Nephron progenitor cell (in vitro differentiated cells): ENCODE results near the gene HTRA3.
A peak's percentile ranks its signal among the peaks of the same experiment; 100 is the strongest.

Experiments
- DNase-seq: peaks from one replicate; pipeline ENCODE4 v3.0.0; 2021
- H3K27ac Mint-ChIP-seq: 2 replicates; pipeline ENCODE4 v1.8.0; 2021; ENCODE audit warnings: mild to moderate bottlenecking, moderate library complexity, mixed read lengths
- H3K27me3 Mint-ChIP-seq: 2 replicates; pipeline ENCODE4 v1.8.0; 2021; ENCODE audit warnings: mild to moderate bottlenecking, low read depth, mixed read lengths; ENCODE audit not compliant: poor library complexity
- H3K36me3 Mint-ChIP-seq: 2 replicates; pipeline ENCODE4 v1.8.0; 2021; ENCODE audit warnings: low read depth, mixed read lengths
- H3K4me1 Mint-ChIP-seq: 2 replicates; pipeline ENCODE4 v1.8.0; 2021; ENCODE audit warnings: mixed read lengths
- H3K4me3 Mint-ChIP-seq: 2 replicates; pipeline ENCODE4 v1.8.0; 2021; ENCODE audit warnings: mild to moderate bottlenecking, moderate library complexity, mixed read lengths
- H3K9me3 Mint-ChIP-seq: 2 replicates; pipeline ENCODE4 v1.8.0; 2021; ENCODE audit warnings: mild to moderate bottlenecking, moderate library complexity, mixed read lengths
- TF ChIP-seq, protein P1 (sequence below): fragments of 200-600 bp; sonication (generic); IDR thresholded peaks from 2 replicates; pipeline ENCODE4 v1.5.0; 2021; ENCODE audit warnings: antibody characterized with exemption

The HTRA3 gene

DNA sequence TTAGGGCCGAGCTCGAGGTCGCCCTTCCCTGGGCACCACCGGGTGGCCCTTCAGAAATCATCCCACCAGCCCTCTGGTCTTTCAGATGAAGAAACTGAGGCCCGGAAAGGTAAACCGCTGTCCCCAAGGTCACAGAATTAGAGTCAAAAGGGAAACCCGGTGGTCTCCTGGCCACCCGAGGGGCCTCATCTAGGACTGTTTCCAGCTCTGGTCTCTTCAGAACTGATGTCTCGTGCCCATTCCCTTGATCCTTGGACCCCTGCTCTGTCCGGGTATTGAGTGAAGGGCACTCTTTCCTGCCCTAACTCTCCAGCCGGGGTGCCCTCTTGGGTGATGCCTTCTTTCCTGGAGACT is 841 bp downstream of the HTRA3 start:
- no peak for DNase-seq
- TF ChIP-seq, protein P1, sequence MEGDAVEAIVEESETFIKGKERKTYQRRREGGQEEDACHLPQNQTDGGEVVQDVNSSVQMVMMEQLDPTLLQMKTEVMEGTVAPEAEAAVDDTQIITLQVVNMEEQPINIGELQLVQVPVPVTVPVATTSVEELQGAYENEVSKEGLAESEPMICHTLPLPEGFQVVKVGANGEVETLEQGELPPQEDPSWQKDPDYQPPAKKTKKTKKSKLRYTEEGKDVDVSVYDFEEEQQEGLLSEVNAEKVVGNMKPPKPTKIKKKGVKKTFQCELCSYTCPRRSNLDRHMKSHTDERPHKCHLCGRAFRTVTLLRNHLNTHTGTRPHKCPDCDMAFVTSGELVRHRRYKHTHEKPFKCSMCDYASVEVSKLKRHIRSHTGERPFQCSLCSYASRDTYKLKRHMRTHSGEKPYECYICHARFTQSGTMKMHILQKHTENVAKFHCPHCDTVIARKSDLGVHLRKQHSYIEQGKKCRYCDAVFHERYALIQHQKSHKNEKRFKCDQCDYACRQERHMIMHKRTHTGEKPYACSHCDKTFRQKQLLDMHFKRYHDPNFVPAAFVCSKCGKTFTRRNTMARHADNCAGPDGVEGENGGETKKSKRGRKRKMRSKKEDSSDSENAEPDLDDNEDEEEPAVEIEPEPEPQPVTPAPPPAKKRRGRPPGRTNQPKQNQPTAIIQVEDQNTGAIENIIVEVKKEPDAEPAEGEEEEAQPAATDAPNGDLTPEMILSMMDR: no peak
- Mint-ChIP-seq H3K27ac (no peak overlapping the region), H3K4me1 (peaks cover 51% of the 10 kb centered on the region), H3K9me3 (no peaks in the 10 kb centered on the region), H3K4me3 (peak overlapping the region; percentile 34), H3K36me3 (no peaks in the 10 kb centered on the region), H3K27me3 (peaks cover 25% of the 10 kb centered on the region)

DNA sequence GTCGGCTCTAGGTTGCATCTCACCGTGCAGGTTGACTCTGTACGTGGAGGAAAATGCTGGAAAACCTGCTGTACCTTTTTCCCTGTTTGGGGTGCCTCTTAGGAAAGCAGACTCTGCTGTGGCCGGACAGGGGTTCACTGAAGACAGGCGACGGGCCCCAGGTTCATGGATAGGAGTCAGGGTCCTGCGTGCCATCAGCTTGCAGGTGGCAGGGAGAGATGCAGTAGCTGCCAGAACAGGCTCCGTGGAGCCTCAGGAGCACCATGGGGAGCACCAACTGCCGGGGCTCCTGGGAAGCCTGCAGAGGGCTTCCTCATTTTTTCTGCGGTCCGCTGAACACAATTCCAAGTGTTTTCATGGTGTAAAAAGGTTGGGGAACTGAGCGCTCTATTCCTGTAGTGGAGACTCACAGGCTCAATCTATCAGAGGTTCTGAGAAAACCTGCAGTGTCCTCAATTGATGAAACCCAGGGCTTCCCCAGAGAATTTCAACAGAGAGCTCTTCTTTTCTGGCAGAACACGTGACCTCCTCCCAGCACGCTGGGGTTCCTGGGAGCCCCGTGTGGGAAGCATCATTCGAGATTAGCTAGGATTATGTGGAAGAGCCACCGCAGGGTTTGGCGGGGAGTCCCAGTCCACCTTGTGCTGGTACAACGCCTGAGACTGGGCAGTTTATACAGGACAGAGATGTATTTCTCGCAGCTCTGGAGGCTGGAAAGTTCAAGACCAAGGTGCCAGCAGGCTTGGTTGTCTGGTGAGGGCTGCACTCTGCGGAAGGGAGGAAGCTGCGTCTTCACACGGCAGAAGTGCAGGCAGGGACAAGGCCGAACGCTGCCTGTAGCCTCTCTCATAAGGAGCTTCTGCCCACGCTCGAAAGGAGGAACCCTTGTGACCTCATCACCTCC is 1.6 kb downstream of the HTRA3 start:
- Mint-ChIP-seq H3K36me3 (no peaks in the 10 kb centered on the region), H3K9me3 (no peaks in the 10 kb centered on the region), H3K27ac (no peak overlapping the region), H3K4me3 (no peak overlapping the region), H3K27me3 (peaks cover 25% of the 10 kb centered on the region), H3K4me1 (peaks cover 53% of the 10 kb centered on the region)
- TF ChIP-seq, protein P1: no peak
- DNase-seq: no peak

DNA sequence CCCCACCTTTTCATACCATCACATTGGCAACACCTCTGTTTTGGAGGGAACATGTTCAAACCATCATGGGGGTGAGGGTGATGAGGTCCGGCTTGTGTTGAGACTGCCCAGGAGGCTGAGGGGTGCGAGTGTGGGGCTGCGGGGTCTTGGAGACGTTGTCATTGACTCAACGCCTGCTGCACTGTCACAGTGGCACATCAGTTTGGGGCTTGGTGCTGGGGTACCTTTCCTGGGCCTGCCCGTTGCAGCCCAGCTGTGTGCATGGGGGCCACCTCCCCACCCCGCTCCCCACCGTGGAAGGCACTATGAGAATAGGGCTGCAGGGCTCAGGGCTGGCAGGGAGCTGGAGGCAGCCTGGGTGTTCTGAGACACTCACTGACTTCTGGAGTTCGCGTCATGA is 2.3 kb downstream of the HTRA3 start:
- no peak for DNase-seq
- no peaks in the 10 kb centered on the region for H3K9me3 Mint-ChIP-seq
- H3K27me3 Mint-ChIP-seq: peaks cover 25% of the 10 kb centered on the region
- H3K4me3 Mint-ChIP-seq: no peak overlapping the region
- H3K27ac Mint-ChIP-seq: no peak overlapping the region
- peaks cover 52% of the 10 kb centered on the region for H3K4me1 Mint-ChIP-seq
- H3K36me3 Mint-ChIP-seq: no peaks in the 10 kb centered on the region
- TF ChIP-seq, protein P1: no peak

DNA sequence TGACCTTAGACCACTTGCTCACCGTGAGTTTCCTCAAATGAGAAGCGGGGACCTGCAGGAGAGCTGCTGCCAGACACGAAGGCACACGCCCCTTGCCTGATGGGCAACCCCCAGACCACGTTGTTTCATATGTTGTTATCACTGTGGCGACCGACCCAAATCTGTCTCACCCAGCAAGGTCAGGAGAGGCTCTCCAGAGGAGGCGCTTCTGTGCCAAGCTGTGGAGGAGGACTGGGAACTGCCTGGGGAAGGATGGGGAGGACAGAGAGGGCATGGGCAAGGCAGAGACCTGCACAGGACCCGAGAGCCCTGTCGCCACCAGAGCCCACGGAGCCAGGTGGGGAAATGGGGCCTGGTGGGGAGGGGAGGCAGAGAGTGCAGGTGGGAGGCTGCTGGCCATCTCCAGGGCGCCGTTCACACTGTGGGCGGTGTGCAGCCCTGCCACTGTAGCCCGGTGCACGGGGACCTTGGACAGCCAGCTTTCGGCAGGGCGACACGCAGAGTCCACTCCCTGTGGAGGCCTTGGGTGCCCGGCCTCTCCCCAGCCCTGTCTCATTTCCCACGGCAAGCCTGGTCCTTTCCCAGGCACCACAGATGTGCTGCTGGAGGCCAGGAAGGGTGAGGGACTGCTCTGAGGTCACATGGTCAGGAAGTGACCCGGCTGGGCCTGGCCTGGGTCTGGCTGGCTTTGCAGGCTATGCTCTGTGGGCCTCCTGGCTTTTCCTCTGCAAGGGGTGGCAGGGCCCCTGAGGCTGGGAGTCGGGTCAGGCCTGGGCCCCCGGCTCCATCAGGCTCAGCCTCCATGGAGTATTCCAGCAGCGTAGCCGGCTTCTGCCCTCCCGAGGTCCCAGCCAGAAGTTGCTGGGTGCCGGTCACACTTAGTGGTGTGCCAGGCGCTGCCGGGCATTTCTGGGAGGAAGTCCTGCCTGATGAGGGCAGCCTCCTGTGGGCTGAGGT is 3.2 kb downstream of the HTRA3 start:
- TF ChIP-seq, protein P1: no peak
- Mint-ChIP-seq H3K27me3 (peaks cover 25% of the 10 kb centered on the region), H3K4me3 (no peak overlapping the region), H3K27ac (no peak overlapping the region), H3K36me3 (no peaks in the 10 kb centered on the region), H3K9me3 (no peaks in the 10 kb centered on the region), H3K4me1 (peaks cover 54% of the 10 kb centered on the region)
- no peak for DNase-seq

DNA sequence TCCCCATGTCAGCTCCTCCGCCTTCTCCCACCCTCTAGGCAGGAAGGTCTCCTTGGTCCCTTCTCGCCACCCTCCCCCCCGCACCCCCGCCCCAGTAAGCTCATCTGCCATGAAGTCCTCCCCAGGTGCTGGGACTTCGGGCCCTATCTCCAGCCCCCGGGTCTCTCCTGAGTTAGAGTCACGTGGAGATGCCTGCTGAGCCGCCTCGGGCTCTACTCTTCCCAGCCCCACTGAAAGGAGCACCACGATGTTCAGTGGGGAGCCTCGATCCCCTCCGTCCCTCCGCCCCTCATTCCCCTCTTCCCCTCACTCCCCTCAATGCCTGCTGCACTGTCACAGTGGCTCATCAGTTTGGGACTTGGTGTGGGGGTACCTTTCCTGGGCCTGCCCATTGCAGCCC is 3.9 kb downstream of the HTRA3 start:
- no peak for DNase-seq
- no peaks in the 10 kb centered on the region for H3K36me3 Mint-ChIP-seq
- peaks cover 25% of the 10 kb centered on the region for H3K27me3 Mint-ChIP-seq
- TF ChIP-seq, protein P1: no peak
- H3K4me1 Mint-ChIP-seq: peaks cover 59% of the 10 kb centered on the region
- no peak overlapping the region for H3K4me3 Mint-ChIP-seq
- H3K27ac Mint-ChIP-seq: no peak overlapping the region
- H3K9me3 Mint-ChIP-seq: no peaks in the 10 kb centered on the region
